Fibroblast of lung (primary cell): ENCODE data around the gene FAM50B. TPM values are rescaled to one million over a fixed set of nuclear protein-coding genes. Genes with fewer than 3 reads are reported as not detected.

Source experiments
- DNase-seq, 2 donors: peaks; one replicate each; pipeline versions ENCODE4 v3.0.0 to v3.0.0-alpha.2; 2010; ENCODE audit warnings: low read depth in 2 of 2
- H2AFZ ChIP-seq: 2 replicates; pipeline ENCODE4 v1.5.1; 2012; ENCODE audit warnings: low read length, control low read depth, inconsistent platforms
- H3K27ac ChIP-seq: 2 replicates; pipeline ENCODE4 v1.5.1; 2011; ENCODE audit warnings: low read length, control low read depth; ENCODE audit not compliant: insufficient read depth
- H3K27me3 ChIP-seq: 2 replicates; pipeline ENCODE4 v1.5.1; 2011; ENCODE audit warnings: mild to moderate bottlenecking, low read length; ENCODE audit not compliant: control insufficient read depth, insufficient read depth
- H3K36me3 ChIP-seq: 2 replicates; pipeline ENCODE4 v1.5.1; 2011; ENCODE audit warnings: low read length; ENCODE audit not compliant: control insufficient read depth, insufficient read depth
- H3K4me1 ChIP-seq: 2 replicates; pipeline ENCODE4 v1.5.1; 2011; ENCODE audit warnings: low read length; ENCODE audit not compliant: control insufficient read depth, insufficient read depth; ENCODE audit errors: extremely low read depth
- H3K4me2 ChIP-seq: 2 replicates; pipeline ENCODE4 v1.5.1; 2011; ENCODE audit warnings: low read length, control low read depth; ENCODE audit not compliant: insufficient read depth; ENCODE audit errors: extremely low read depth
- H3K4me3 ChIP-seq, 4 experiments: fragments of 200-600 bp in 1 of 4; sonication (generic) in 1 of 4; replicated peaks in 1 of 4; 2 replicates each; pipeline ENCODE4 v1.5.1; 2011 to 2016; ENCODE audit warnings: low read length in 4 of 4, low read depth in 3 of 4, mild to moderate bottlenecking in 3 of 4, control low read depth in 2 of 4, inconsistent platforms in 1 of 4, mixed read lengths in 1 of 4; ENCODE audit not compliant: insufficient read depth in 1 of 4; ENCODE audit errors: control extremely low read depth in 1 of 4
- H3K79me2 ChIP-seq: 2 replicates; pipeline ENCODE4 v1.5.1; 2012; ENCODE audit warnings: mild to moderate bottlenecking, low read length, inconsistent platforms; ENCODE audit not compliant: control insufficient read depth, insufficient read depth
- H3K9ac ChIP-seq: 2 replicates; pipeline ENCODE4 v1.5.1; 2011; ENCODE audit warnings: mild to moderate bottlenecking, low read length, control low read depth; ENCODE audit not compliant: insufficient read depth
- H3K9me3 ChIP-seq: 2 replicates; pipeline ENCODE4 v1.5.1; 2012; ENCODE audit warnings: low read depth, low read length; ENCODE audit not compliant: control insufficient read depth, insufficient read depth
- H4K20me1 ChIP-seq: 2 replicates; pipeline ENCODE4 v1.5.1; 2011; ENCODE audit warnings: low read length; ENCODE audit not compliant: control insufficient read depth, insufficient read depth; ENCODE audit errors: extremely low read depth
- CTCF ChIP-seq, 2 donors: IDR thresholded peaks in 1 of 2; conservative IDR thresholded peaks in 1 of 2; 1 replicate in 1 of 2; 2 replicates in 1 of 2; pipeline ENCODE4 v1.5.1; 2011 to 2012; ENCODE audit warnings: low read length in 2 of 2, control low read depth in 1 of 2, inconsistent platforms in 1 of 2, low read depth in 1 of 2, mild to moderate bottlenecking in 1 of 2
- EZH2 ChIP-seq: IDR thresholded peaks from 2 replicates; pipeline ENCODE4 v1.5.1; 2012; ENCODE audit warnings: low read length, control low read depth, mild to moderate bottlenecking; ENCODE audit errors: missing control alignments
- polyA plus RNA-seq, 2 donors: library from polyadenylated mRNA; depleted of rRNA in 1 of 2; stranded (reverse) in 1 of 2; unstranded in 1 of 2; fragments of >200 nt; gene quantifications; 2 replicates each; pipeline ENCODE4 v1.2.1, GENCODE V29; 2011 to 2012; ENCODE audit warnings: missing spikeins in 1 of 2
- total RNA-seq: library from RNA; depleted of rRNA; stranded (reverse); fragments of >200 nt; gene quantifications from 2 replicates; pipeline ENCODE4 v1.2.1, GENCODE V29; 2014

The FAM50B gene
- total and polyA plus RNA-seq, 2 donors (not counting 1 experiment from before 2014, with no cell fraction given), result 4.2 to 15.7 TPM

- Histone ChIP-seq H3K36me3 (no peaks in the 10 kb centered on the region), H3K9ac (no peak overlapping the region), H3K27ac (no peak overlapping the region), H3K4me3 (no peak overlapping the region), H3K27me3 (peaks cover 2% of the 10 kb centered on the region), H4K20me1 (no peaks in the 10 kb centered on the region), H3K79me2 (no peaks in the 10 kb centered on the region), H3K4me1 (no peaks in the 10 kb centered on the region), H3K9me3 (no peaks in the 10 kb centered on the region), H3K4me2 (no peak overlapping the region), H2AFZ (no peak overlapping the region)
- peak in 1 of 2 donors; percentile 53 for DNase-seq
- TF ChIP-seq EZH2, result no peak
- TF ChIP-seq CTCF (conservative IDR thresholded peaks at IDR 0.05 in 1 of 2, IDR thresholded peaks at IDR 0.05 in 1 of 2; ENCODE audit: low read depth in 1 of 2, low read length in 2 of 2), result no peak
These were observed 27.7 kb downstream of the FAM50B start for GRCh38 chr6:3876866-3877265.

- H3K9me3 ChIP-seq, result no peaks in the 10 kb centered on the region
- no peaks in the 10 kb centered on the region for H3K4me1 ChIP-seq
- no peaks in the 10 kb centered on the region for H3K27me3 ChIP-seq
- no peak for TF ChIP-seq EZH2
- TF ChIP-seq CTCF (conservative IDR thresholded peaks at IDR 0.05 in 1 of 2, IDR thresholded peaks at IDR 0.05 in 1 of 2; ENCODE audit: low read depth in 1 of 2, low read length in 2 of 2), result no peak
- no peaks in the 10 kb centered on the region for H3K79me2 ChIP-seq
- DNase-seq, result no peak
- no peak overlapping the region for H3K4me2 ChIP-seq
- no peak overlapping the region for H2AFZ ChIP-seq
- no peak overlapping the region for H3K27ac ChIP-seq
- H3K36me3 ChIP-seq, result no peaks in the 10 kb centered on the region
- H4K20me1 ChIP-seq, result no peaks in the 10 kb centered on the region
- H3K4me3 ChIP-seq, result no peak overlapping the region
- H3K9ac ChIP-seq, result no peak overlapping the region
These were observed 29.0 kb downstream of the FAM50B start for GRCh38 chr6:3878048-3878666.

- no peaks in the 10 kb centered on the region for H4K20me1 ChIP-seq
- no peak overlapping the region for H3K27ac ChIP-seq
- peaks cover 8% of the 10 kb centered on the region for H3K4me1 ChIP-seq
- H3K9ac ChIP-seq, result no peak overlapping the region
- no peaks in the 10 kb centered on the region for H3K9me3 ChIP-seq
- no peaks in the 10 kb centered on the region for H3K79me2 ChIP-seq
- TF ChIP-seq CTCF (conservative IDR thresholded peaks at IDR 0.05 in 1 of 2, IDR thresholded peaks at IDR 0.05 in 1 of 2; ENCODE audit: low read depth in 1 of 2, low read length in 2 of 2), result no peak
- no peak for DNase-seq
- H3K4me2 ChIP-seq, result no peak overlapping the region
- no peaks in the 10 kb centered on the region for H3K27me3 ChIP-seq
- no peak overlapping the region for H3K4me3 ChIP-seq
- H3K36me3 ChIP-seq, result no peaks in the 10 kb centered on the region
- no peak overlapping the region for H2AFZ ChIP-seq
These were observed 30.2 kb downstream of the FAM50B start for GRCh38 chr6:3879194-3879952.
